GM12801 (cell line): ENCODE data around the gene B3GNT2.

Experiments used
- CTCF ChIP-seq: IDR thresholded peaks from one replicate; pipeline ENCODE4 v1.5.1; 2011; ENCODE audit warnings: control low read depth; ENCODE audit not compliant: insufficient read length; ENCODE audit errors: extremely low read depth

Gene B3GNT2

GRCh38 chr2:62254424-62255266 is 58.7 kb downstream of the B3GNT2 start:
- no peak for TF ChIP-seq CTCF

DNA sequence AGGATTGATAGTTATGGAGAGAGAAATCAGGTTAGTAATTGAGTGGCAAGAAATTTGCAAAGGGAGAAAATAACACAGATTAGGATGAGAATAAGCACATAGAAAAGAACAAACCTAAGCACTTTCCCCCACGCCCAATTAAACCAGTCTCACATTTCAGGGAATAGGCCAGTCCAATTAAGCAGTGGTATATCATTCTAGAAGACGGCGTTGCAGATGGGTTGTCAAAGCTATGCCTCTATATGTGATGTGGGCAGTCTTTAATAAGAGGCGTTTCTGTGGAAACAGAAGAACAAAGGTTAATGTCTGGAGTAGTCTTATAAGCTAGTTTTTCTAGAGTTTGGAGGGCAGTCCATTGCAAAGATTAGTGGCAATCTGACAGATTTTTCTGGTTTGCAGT is 61.6 kb downstream of the B3GNT2 start:
- TF ChIP-seq CTCF: no peak

GRCh38 chr2:62263076-62263715 is 67.3 kb downstream of the B3GNT2 start:
- no peak for TF ChIP-seq CTCF

- no peak for TF ChIP-seq CTCF
Measured at GRCh38 chr2:62264186-62264585, 68.3 kb downstream of the B3GNT2 start.

DNA sequence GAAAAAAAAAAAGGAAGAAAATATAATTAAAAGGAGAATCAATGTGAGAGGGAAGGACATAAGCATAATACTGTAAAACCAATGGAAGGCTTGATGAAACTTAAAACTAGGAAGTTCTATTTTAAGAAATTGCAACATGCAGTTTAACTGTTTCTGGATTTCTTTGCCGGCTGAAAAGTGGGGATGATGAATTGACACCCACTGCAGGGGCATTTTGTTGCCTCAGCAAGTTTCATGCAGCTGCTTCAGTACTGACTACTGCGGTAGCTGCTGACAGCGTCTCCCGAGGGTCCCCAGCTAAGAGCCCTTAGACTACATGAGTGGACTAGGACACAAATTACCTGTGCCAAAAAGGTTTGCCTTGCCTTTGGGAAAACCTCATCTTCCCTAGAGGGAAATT is 69.2 kb downstream of the B3GNT2 start:
- no peak for TF ChIP-seq CTCF

DNA sequence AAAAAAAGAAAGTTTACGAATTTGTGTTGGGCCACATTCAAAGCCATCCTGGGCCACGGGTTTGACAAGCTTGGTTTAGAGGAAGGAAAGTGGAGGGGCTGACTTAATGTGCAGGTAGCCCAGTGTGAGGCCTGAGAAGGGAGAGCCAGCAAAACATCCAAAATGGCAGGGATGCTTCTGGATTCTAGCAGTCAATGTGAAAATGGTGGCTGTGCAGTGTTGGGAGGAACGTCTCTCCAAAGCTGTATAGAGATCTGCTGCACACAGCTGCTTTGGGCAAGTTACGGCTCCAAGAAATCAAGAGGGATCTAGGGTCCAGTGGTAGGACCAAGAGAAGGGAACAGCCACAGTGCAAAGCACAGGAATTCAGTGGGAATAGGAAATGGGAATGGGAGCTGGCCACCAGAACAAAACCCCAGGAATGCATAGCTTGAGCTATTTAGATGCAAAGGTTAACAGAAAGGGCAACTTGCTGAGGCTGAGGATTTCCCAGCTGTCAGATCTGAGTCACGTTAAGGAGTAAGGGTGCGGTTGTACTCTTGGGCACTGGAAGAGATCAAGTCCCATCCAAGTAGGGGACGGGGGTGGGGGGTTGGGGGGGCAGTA is 70.6 kb downstream of the B3GNT2 start:
- TF ChIP-seq CTCF: no peak

DNA sequence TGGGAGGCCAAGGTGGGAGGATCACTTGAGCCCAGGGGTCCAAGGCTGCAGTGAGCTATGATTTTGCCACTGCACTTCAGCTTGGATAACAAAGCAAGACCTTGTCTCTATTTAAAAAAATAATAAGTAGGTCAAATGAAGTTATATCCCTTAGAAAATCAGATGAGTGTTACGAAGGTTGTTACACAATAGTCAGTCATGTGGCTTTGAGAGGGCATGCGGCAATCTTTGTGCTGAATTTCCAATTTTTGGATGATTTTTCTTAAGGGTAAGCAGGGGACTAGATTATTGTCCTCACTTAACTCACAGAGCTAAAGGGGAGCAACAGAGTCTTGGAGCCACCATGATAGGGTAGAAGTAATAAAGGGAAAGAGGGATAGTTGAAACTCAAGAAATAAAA is 71.8 kb downstream of the B3GNT2 start:
- no peak for TF ChIP-seq CTCF
